Suprapubic skin (tissue), 4 donors: ENCODE measurements around the gene PHKG2.

Source experiments
- POLR2A ChIP-seq, 2 donors: fragments of 450-650 bp; IDR thresholded peaks; one replicate each; pipeline ENCODE4 v1.6.1; 2017; ENCODE audit warnings: antibody characterized with exemption in 2 of 2, mild to moderate bottlenecking in 2 of 2, moderate library complexity in 2 of 2
- POLR2AphosphoS5 ChIP-seq, 3 donors: sonication (generic); formaldehyde crosslinking; IDR thresholded peaks; one replicate each; pipeline ENCODE4 v1.6.1; 2017; ENCODE audit warnings: antibody characterized with exemption in 3 of 3
- TF ChIP-seq, protein P1 (sequence below), 2 donors: fragments of 200-600 bp in 1 of 2; fragments of 450-650 bp in 1 of 2; sonication (generic) in 1 of 2; IDR thresholded peaks; one replicate each; pipeline ENCODE4 v1.5.1; 2016 to 2019; ENCODE audit warnings: antibody characterized with exemption in 2 of 2, mild to moderate bottlenecking in 1 of 2, moderate library complexity in 1 of 2

DNA sequence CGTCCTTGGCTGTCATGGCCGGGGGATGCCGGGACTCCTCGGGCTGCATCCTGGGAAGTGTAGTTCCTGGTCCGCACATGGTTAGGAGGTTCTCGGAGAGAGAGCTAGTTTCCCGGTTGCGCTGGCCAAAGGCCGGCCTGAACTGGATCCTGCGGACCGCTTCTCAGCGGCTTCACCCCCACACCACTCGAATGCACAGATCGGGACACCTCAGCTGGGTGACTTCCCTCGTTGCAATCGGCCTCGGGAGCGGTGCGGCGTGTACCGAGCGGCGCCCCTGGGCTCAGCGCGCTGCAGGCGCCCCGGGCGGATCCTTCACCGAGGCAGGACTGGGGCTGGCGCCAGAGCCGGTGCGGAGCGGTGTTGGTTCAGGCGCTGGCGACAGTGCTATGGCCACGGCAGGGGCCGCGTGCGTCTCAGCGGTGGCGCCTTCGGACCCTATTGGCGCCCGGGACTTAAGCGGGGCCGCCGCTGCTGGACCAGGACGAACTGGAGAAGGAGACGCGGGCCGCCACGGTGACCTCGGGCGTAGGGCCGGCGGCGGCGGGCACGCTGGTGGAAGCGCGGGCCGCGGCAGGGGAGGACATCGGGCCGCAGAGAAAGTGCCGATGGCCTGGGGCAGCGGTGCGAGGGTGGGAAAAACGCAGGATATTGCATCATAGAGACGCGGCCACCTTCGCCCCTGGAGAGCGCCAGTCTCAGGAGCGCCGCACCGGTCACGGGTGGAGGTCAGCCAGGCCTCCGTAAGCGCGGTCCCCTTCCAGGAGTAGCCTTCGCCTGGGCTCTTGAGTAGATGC is 27.4 kb downstream of the PHKG2 start:
- TF ChIP-seq, protein P1, sequence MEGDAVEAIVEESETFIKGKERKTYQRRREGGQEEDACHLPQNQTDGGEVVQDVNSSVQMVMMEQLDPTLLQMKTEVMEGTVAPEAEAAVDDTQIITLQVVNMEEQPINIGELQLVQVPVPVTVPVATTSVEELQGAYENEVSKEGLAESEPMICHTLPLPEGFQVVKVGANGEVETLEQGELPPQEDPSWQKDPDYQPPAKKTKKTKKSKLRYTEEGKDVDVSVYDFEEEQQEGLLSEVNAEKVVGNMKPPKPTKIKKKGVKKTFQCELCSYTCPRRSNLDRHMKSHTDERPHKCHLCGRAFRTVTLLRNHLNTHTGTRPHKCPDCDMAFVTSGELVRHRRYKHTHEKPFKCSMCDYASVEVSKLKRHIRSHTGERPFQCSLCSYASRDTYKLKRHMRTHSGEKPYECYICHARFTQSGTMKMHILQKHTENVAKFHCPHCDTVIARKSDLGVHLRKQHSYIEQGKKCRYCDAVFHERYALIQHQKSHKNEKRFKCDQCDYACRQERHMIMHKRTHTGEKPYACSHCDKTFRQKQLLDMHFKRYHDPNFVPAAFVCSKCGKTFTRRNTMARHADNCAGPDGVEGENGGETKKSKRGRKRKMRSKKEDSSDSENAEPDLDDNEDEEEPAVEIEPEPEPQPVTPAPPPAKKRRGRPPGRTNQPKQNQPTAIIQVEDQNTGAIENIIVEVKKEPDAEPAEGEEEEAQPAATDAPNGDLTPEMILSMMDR (IDR thresholded peaks at IDR 0.05), result no peak
- no peak for TF ChIP-seq POLR2A (IDR thresholded peaks at IDR 0.05)
- TF ChIP-seq POLR2AphosphoS5 (IDR thresholded peaks at IDR 0.05), result peak in 2 of 3 donors; percentile 16 to 53
